Loucy (cell line): ENCODE results near the gene TXNDC17.

ENCODE experiments used
- H2AFZ ChIP-seq: fragments of 200-600 bp; sonication (generic); 2 replicates; pipeline ENCODE4 v1.6.0; 2016; ENCODE audit warnings: antibody characterized with exemption, mild to moderate bottlenecking, low read length, moderate library complexity
- H3F3A ChIP-seq: fragments of 200-600 bp; 2 replicates; pipeline ENCODE4 v1.6.0; 2016; ENCODE audit warnings: antibody characterized with exemption, low read depth, mild to moderate bottlenecking
- H3K27me3 ChIP-seq: fragments of 200-600 bp; sonication (generic); 2 replicates; pipeline ENCODE4 v1.6.1; 2014; ENCODE audit warnings: low read length, mild to moderate bottlenecking; ENCODE audit not compliant: insufficient read depth, poor library complexity, severe bottlenecking
- H3K36me3 ChIP-seq: fragments of 200-600 bp; sonication (generic); 2 replicates; pipeline ENCODE4 v1.6.1; 2016; ENCODE audit warnings: low read length; ENCODE audit not compliant: insufficient read depth
- H3K4me1 ChIP-seq: fragments of 200-600 bp; sonication (generic); 2 replicates; pipeline ENCODE4 v1.5.1; 2014; ENCODE audit warnings: low read length, mild to moderate bottlenecking; ENCODE audit not compliant: insufficient read depth, poor library complexity, severe bottlenecking
- H3K4me2 ChIP-seq: fragments of 200-600 bp; sonication (generic); 2 replicates; pipeline ENCODE4 v1.6.0; 2014; ENCODE audit warnings: antibody characterized with exemption, low read length, low read depth, mild to moderate bottlenecking; ENCODE audit not compliant: poor library complexity, severe bottlenecking
- H3K4me3 ChIP-seq: fragments of 200-600 bp; sonication (generic); 2 replicates; pipeline ENCODE4 v1.5.1; 2014; ENCODE audit warnings: low read length, mild to moderate bottlenecking, mixed read lengths; ENCODE audit not compliant: poor library complexity, severe bottlenecking
- H3K79me2 ChIP-seq: fragments of 200-600 bp; sonication (generic); 2 replicates; pipeline ENCODE4 v1.6.1; 2014; ENCODE audit warnings: low read length; ENCODE audit not compliant: insufficient read depth
- H3K9ac ChIP-seq: fragments of 200-600 bp; sonication (generic); 2 replicates; pipeline ENCODE4 v1.6.0; 2014; ENCODE audit warnings: mild to moderate bottlenecking, low read depth, low read length, moderate library complexity; ENCODE audit not compliant: poor library complexity, severe bottlenecking
- H3K9me2 ChIP-seq: fragments of 200-600 bp; sonication (generic); replicated peaks from 2 replicates; pipeline ENCODE4 v1.6.1; 2016; ENCODE audit warnings: low read depth, low read length, mixed read lengths
- H3K9me3 ChIP-seq: fragments of 200-600 bp; sonication (generic); 2 replicates; pipeline ENCODE4 v1.6.1; 2014; ENCODE audit warnings: mild to moderate bottlenecking, antibody characterized with exemption, low read length, low read depth; ENCODE audit not compliant: insufficient read depth
- H4K20me1 ChIP-seq: fragments of 200-600 bp; sonication (generic); 2 replicates; pipeline ENCODE4 v1.6.0; 2014; ENCODE audit warnings: antibody characterized with exemption, low read length, mild to moderate bottlenecking; ENCODE audit not compliant: insufficient read depth, poor library complexity, severe bottlenecking
- CTCF ChIP-seq: fragments of 200-600 bp; sonication (generic); conservative IDR thresholded peaks from 2 replicates; pipeline ENCODE4 v1.5.1; 2014; ENCODE audit warnings: mild to moderate bottlenecking, antibody characterized with exemption, low read length
- EZH2phosphoT487 ChIP-seq: fragments of 200-600 bp; IDR thresholded peaks from 2 replicates; pipeline ENCODE4 v1.6.1; 2018; ENCODE audit warnings: antibody characterized with exemption, mild to moderate bottlenecking, moderate library complexity, borderline replicate concordance

The TXNDC17 gene

GRCh38 chr17:6626616-6627015 is 14.2 kb upstream of the TXNDC17 start:
- Histone ChIP-seq H2AFZ (no peak overlapping the region), H3K4me2 (no peak overlapping the region), H4K20me1 (peaks cover 3% of the 10 kb centered on the region), H3K79me2 (no peaks in the 10 kb centered on the region), H3K36me3 (peaks cover 34% of the 10 kb centered on the region; the same call in 1 of the 2 replicates), H3K9me2 (no peaks in the 10 kb centered on the region), H3K9me3 (no peaks in the 10 kb centered on the region), H3F3A (no peaks in the 10 kb centered on the region), H3K9ac (no peak overlapping the region), H3K27me3 (no peaks in the 10 kb centered on the region), H3K4me1 (no peaks in the 10 kb centered on the region), H3K4me3 (no peak overlapping the region)
- no peak for TF ChIP-seq EZH2phosphoT487
- no peak for TF ChIP-seq CTCF

- Histone ChIP-seq H3K9ac (no peak overlapping the region), H3K4me3 (no peak overlapping the region), H3K36me3 (peaks cover 31% of the 10 kb centered on the region; the same call in 1 of the 2 replicates), H2AFZ (no peak overlapping the region), H3K9me2 (no peaks in the 10 kb centered on the region), H3K27me3 (no peaks in the 10 kb centered on the region), H3K4me1 (no peaks in the 10 kb centered on the region), H3K79me2 (no peaks in the 10 kb centered on the region), H4K20me1 (peaks cover 3% of the 10 kb centered on the region), H3K9me3 (no peaks in the 10 kb centered on the region), H3K4me2 (no peak overlapping the region), H3F3A (no peaks in the 10 kb centered on the region)
- TF ChIP-seq EZH2phosphoT487 (no peak), CTCF (no peak)
Measured at GRCh38 chr17:6627019-6627418, 13.8 kb upstream of the TXNDC17 start.

DNA sequence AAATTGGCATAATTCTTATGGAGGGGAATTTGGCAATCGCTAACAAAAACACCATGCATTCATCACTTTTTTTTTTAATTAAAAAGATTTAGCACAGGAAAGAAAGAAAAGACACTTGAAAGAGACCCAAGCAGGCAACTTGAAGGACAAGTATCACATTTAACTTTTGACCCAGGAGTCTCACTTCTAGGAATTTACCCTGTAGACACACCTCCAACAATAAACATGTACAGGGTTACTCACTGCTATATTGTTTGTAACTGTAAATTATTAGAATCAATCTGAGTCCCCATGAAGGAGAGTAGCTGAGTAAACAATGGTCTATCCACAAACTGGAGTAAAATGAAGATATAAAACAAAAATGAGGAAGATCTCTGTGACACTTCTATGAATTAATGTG is 10.5 kb upstream of the TXNDC17 start:
- Histone ChIP-seq H3K9ac (no peak overlapping the region), H3K79me2 (no peaks in the 10 kb centered on the region), H3K4me1 (no peaks in the 10 kb centered on the region), H3F3A (no peaks in the 10 kb centered on the region), H3K9me2 (no peaks in the 10 kb centered on the region), H3K36me3 (peaks cover 27% of the 10 kb centered on the region; the same call in 1 of the 2 replicates), H3K4me2 (no peak overlapping the region), H3K9me3 (no peaks in the 10 kb centered on the region), H3K27me3 (no peaks in the 10 kb centered on the region), H4K20me1 (peaks cover 3% of the 10 kb centered on the region), H3K4me3 (no peak overlapping the region), H2AFZ (no peak overlapping the region)
- no peak for TF ChIP-seq CTCF
- TF ChIP-seq EZH2phosphoT487 = no peak
